SU-DHL-6 (cell line): Measurements from ENCODE around the gene CABP2.

Experiments used
- H2AFZ ChIP-seq: fragments of 200-600 bp; sonication (generic); 2 replicates; pipeline ENCODE4 v1.6.1; 2014; ENCODE audit warnings: low read depth, mild to moderate bottlenecking, moderate library complexity, mixed read lengths, antibody characterized with exemption, low read length; ENCODE audit not compliant: severe bottlenecking
- H3F3A ChIP-seq: fragments of 200-600 bp; shearing (Covaris generic); 2 replicates; pipeline ENCODE4 v1.6.0; 2016; ENCODE audit warnings: antibody characterized with exemption, mild to moderate bottlenecking; ENCODE audit not compliant: insufficient read depth
- H3K27ac ChIP-seq: fragments of 200-600 bp; sonication (generic); 2 replicates; pipeline ENCODE4 v1.5.1; 2016; ENCODE audit warnings: low read depth, mild to moderate bottlenecking, low read length, moderate library complexity, mixed read lengths
- H3K27me3 ChIP-seq: fragments of 200-600 bp; sonication (generic), shearing (Covaris generic); 2 replicates; pipeline ENCODE4 v1.6.0; 2014; ENCODE audit warnings: mild to moderate bottlenecking, low read length
- H3K36me3 ChIP-seq: fragments of 200-600 bp; sonication (generic); 2 replicates; pipeline ENCODE4 v1.6.1; 2014; ENCODE audit warnings: mild to moderate bottlenecking, low read length, mixed read lengths
- H3K4me2 ChIP-seq: fragments of 300-600, 200-600 bp; shearing (Covaris generic), sonication (generic); 2 replicates; pipeline ENCODE4 v1.6.0; 2014; ENCODE audit warnings: low read length, low read depth, mild to moderate bottlenecking; ENCODE audit not compliant: poor library complexity, severe bottlenecking
- H3K4me3 ChIP-seq: fragments of 200-600 bp; sonication (generic); 2 replicates; pipeline ENCODE4 v1.5.1; 2014; ENCODE audit warnings: antibody characterized with exemption, low read length, mild to moderate bottlenecking, mixed read lengths; ENCODE audit not compliant: insufficient read depth, poor library complexity, severe bottlenecking
- H3K79me2 ChIP-seq: fragments of 200-600 bp; sonication (generic); 2 replicates; pipeline ENCODE4 v1.6.1; 2014; ENCODE audit warnings: mild to moderate bottlenecking, low read length, moderate library complexity; ENCODE audit not compliant: insufficient read depth
- H3K9ac ChIP-seq: fragments of 200-600 bp; sonication (generic); 2 replicates; pipeline ENCODE4 v1.7.0; 2014; ENCODE audit warnings: mild to moderate bottlenecking, low read length
- H3K9me2 ChIP-seq: fragments of 200-600 bp; sonication (generic); replicated peaks from 2 replicates; pipeline ENCODE4 v1.6.1; 2014; ENCODE audit warnings: low read length; ENCODE audit not compliant: insufficient read depth
- H3K9me3 ChIP-seq: fragments of 200-600 bp; sonication (generic); 2 replicates; pipeline ENCODE4 v1.6.1; 2014; ENCODE audit warnings: low read length, mixed read lengths; ENCODE audit not compliant: insufficient read depth
- H4K20me1 ChIP-seq: fragments of 200-600 bp; sonication (generic); 2 replicates; pipeline ENCODE4 v1.6.1; 2014; ENCODE audit warnings: low read depth, mild to moderate bottlenecking, antibody characterized with exemption, low read length, moderate library complexity, mixed read lengths
- EZH2phosphoT487 ChIP-seq: fragments of 200-600 bp; sonication (generic), shearing (Covaris generic); conservative IDR thresholded peaks from 2 replicates; pipeline ENCODE4 v1.6.1; 2018; ENCODE audit warnings: mild to moderate bottlenecking, antibody characterized with exemption, low read length, moderate library complexity, mixed read lengths
- TF ChIP-seq, protein P1 (sequence below): fragments of 200-600 bp; sonication (generic); IDR thresholded peaks from one replicate; pipeline ENCODE4 v1.5.1; 2017; ENCODE audit warnings: antibody characterized with exemption, mild to moderate bottlenecking, low read length, moderate library complexity; ENCODE audit not compliant: insufficient read depth, poor library complexity, severe bottlenecking

CABP2 gene

DNA sequence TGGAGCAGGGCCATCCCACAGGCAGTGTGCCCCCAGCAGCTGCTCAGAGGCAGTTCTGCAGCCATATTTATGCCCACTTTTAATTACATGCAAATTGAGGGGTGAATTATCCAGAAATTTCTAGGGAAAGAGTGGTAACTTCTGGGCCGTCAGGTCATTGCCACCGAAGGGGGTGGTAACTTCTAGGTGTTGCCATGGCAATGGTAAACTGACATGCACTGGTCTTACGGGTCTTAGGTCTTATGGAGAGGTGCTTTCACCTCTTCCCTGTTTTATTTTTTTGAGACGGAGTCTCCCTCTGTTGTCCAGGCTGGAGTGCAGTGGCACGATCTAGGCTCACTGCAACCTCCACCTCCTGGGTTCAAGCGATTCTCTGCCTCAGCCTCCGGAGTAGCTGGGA lies 50.4 kb downstream of the CABP2 start:
- Histone ChIP-seq H3K79me2 (peaks cover 6% of the 10 kb centered on the region), H3K9ac (no peak overlapping the region), H4K20me1 (no peaks in the 10 kb centered on the region), H2AFZ (no peak overlapping the region), H3K9me2 (no peaks in the 10 kb centered on the region), H3K27ac (no peak overlapping the region), H3F3A (peaks cover 1% of the 10 kb centered on the region; the same call in 1 of the 2 replicates), H3K9me3 (no peaks in the 10 kb centered on the region), H3K36me3 (no peaks in the 10 kb centered on the region), H3K4me3 (no peak overlapping the region), H3K4me2 (no peak overlapping the region), H3K27me3 (no peaks in the 10 kb centered on the region)
- no peak for TF ChIP-seq EZH2phosphoT487
- TF ChIP-seq, protein P1, sequence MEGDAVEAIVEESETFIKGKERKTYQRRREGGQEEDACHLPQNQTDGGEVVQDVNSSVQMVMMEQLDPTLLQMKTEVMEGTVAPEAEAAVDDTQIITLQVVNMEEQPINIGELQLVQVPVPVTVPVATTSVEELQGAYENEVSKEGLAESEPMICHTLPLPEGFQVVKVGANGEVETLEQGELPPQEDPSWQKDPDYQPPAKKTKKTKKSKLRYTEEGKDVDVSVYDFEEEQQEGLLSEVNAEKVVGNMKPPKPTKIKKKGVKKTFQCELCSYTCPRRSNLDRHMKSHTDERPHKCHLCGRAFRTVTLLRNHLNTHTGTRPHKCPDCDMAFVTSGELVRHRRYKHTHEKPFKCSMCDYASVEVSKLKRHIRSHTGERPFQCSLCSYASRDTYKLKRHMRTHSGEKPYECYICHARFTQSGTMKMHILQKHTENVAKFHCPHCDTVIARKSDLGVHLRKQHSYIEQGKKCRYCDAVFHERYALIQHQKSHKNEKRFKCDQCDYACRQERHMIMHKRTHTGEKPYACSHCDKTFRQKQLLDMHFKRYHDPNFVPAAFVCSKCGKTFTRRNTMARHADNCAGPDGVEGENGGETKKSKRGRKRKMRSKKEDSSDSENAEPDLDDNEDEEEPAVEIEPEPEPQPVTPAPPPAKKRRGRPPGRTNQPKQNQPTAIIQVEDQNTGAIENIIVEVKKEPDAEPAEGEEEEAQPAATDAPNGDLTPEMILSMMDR, result no peak

DNA sequence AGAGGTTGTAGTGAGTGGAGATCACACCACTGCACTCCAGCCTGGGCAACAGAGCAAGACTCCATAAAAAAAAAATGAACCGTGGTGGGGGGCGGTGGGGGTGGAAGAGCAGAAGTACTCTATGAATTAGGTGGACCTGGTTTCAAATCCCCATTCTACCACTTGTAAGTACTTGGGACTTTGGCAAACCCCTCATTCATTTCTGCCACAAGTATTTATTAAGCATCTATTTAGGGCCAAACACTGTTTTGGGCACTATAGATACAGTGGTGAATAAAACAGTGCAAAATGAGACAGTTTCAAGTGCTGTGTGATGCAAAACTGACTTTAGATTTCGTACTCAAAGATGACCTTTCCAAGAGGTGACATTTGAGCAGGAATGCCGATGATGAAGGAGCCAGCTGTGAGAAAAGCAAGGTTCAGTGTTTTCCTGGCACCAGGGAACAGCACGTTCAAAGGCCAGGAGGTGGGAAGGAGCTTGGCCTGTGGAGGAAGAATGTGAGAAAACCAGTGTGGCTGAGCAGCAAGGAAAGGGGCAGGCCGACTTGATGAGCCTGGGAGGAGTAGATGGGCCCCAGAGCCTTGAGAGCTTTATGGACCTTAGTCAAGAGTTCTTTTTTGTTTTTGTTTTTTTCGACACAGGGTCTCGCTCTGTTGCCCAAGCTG lies 52.8 kb downstream of the CABP2 start:
- Histone ChIP-seq H3K9me3 (no peaks in the 10 kb centered on the region), H3K4me3 (no peak overlapping the region), H3K9me2 (no peaks in the 10 kb centered on the region), H4K20me1 (no peaks in the 10 kb centered on the region), H3K4me2 (no peak overlapping the region), H2AFZ (no peak overlapping the region), H3K27ac (no peak overlapping the region), H3K27me3 (no peaks in the 10 kb centered on the region), H3K79me2 (peaks cover 14% of the 10 kb centered on the region), H3F3A (peaks cover 25% of the 10 kb centered on the region), H3K36me3 (no peaks in the 10 kb centered on the region), H3K9ac (no peak overlapping the region)
- TF ChIP-seq, protein P1, result no peak
- TF ChIP-seq EZH2phosphoT487, result no peak

DNA sequence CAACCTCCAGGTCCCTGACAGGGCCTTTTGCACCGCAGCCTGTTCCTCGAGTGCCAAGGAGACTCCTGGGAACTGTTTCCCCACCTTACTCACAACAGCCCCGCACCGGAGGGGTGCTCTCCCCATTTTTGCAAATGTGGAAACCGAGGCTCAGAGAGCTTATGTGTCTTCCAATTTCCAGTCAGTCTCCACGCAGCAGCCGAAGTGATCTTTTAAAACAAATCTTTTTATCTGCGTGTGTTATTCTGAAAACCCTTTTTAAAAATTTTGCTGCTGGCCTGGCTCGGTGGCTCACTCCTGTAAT lies 53.8 kb downstream of the CABP2 start:
- no peaks in the 10 kb centered on the region for H4K20me1 ChIP-seq
- H3K9me3 ChIP-seq, result no peaks in the 10 kb centered on the region
- H3K4me2 ChIP-seq, result peak overlapping the region; percentile 82
- peak overlapping the region; percentile 56 for H3K4me3 ChIP-seq
- no peaks in the 10 kb centered on the region for H3K9me2 ChIP-seq
- no peaks in the 10 kb centered on the region for H3K27me3 ChIP-seq
- H2AFZ ChIP-seq, result peak overlapping the region; percentile 80
- peaks cover 30% of the 10 kb centered on the region for H3F3A ChIP-seq
- peak overlapping the region; percentile 96 for H3K9ac ChIP-seq
- H3K36me3 ChIP-seq, result no peaks in the 10 kb centered on the region
- TF ChIP-seq, protein P1, result no peak
- no peak for TF ChIP-seq EZH2phosphoT487
- no peak overlapping the region for H3K27ac ChIP-seq
- H3K79me2 ChIP-seq, result peaks cover 20% of the 10 kb centered on the region
